Large intestine (tissue), 12 donors: ENCODE measurements around the gene CD40LG. TPM values are rescaled to one million over a fixed set of nuclear protein-coding genes. Genes with fewer than 3 reads are reported as not detected.

Source experiments
- DNase-seq, 2 donors: peaks; one replicate each; pipeline versions ENCODE4 v3.0.0 to v3.0.0-alpha.2; 2013
- H3K27ac ChIP-seq: one replicate; pipeline ENCODE4 v1.5.1; 2013; ENCODE audit warnings: low read length
- H3K27me3 ChIP-seq: 2 replicates; pipeline ENCODE4 v1.6.1; 2013; ENCODE audit warnings: low read length; ENCODE audit not compliant: control insufficient read depth, insufficient read depth
- H3K36me3 ChIP-seq: 2 replicates; pipeline ENCODE4 v1.6.1; 2013; ENCODE audit warnings: low read length; ENCODE audit not compliant: control insufficient read depth, insufficient read depth
- H3K4me1 ChIP-seq: one replicate; pipeline ENCODE4 v1.6.1; 2013; ENCODE audit warnings: low read length; ENCODE audit not compliant: control insufficient read depth, insufficient read depth
- H3K4me3 ChIP-seq: one replicate; pipeline ENCODE4 v1.5.1; 2013; ENCODE audit warnings: low read length
- H3K9me3 ChIP-seq: one replicate; pipeline ENCODE4 v1.6.1; 2013; ENCODE audit warnings: mild to moderate bottlenecking, low read depth, low read length, moderate library complexity; ENCODE audit not compliant: control insufficient read depth
- WGBS: methylation state at CpG from one replicate; pipeline ENCODE4 v1.1.5; 2013; ENCODE audit warnings: low lambda C conversion rate; ENCODE audit not compliant: insufficient coverage; 5-methylcytosine and 5-hydroxymethylcytosine counted together
- long read RNA-seq, 11 donors: transcript quantifications; one replicate each; lab custom pipeline, GENCODE V29; 2026
- polyA plus RNA-seq: library from polyadenylated mRNA; unstranded; fragments of 120-200 nt; gene quantifications from one replicate; pipeline ENCODE4 v1.2.1, GENCODE V29; 2013

CD40LG gene
- 0.81 TPM for polyA plus RNA-seq
- long read RNA-seq, donor 1 = 0 reads
- long read RNA-seq, donor 2 = 0 reads
- long read RNA-seq, donor 3, partial matches to known transcripts = 0 of 1 reads
- long read RNA-seq, donor 3, other reads (novel, unspliced or antisense) = 0 of 1 reads
- long read RNA-seq, donor 4 = 0 reads
- long read RNA-seq, donor 5 = 0 reads
- long read RNA-seq, donor 6, partial matches to known transcripts = 0 of 1 reads
- long read RNA-seq, donor 6, other reads (novel, unspliced or antisense) = 0 of 1 reads
- long read RNA-seq, donor 7 = 0 reads
- long read RNA-seq, donor 8, partial matches to known transcripts = 0 of 1 reads
- long read RNA-seq, donor 8, other reads (novel, unspliced or antisense) = 0 of 1 reads
- long read RNA-seq, donor 9 = 0 reads
- long read RNA-seq, donor 10, partial matches to known transcripts = 0 of 1 reads
- long read RNA-seq, donor 10, other reads (novel, unspliced or antisense) = 0 of 1 reads
- long read RNA-seq, donor 11, partial matches to known transcripts = 0 of 1 reads
- long read RNA-seq, donor 11, other reads (novel, unspliced or antisense) = 0 of 1 reads

GRCh38 chrX:136647677-136648360, at the start of gene CD40LG:
TSS of gene CD40LG (plus strand) at chrX:136648158. CDS start at chrX:136648249, 91 bp downstream.
- H3K36me3 ChIP-seq = no peaks in the 10 kb centered on the region
- H3K4me1 ChIP-seq = no peaks in the 10 kb centered on the region
- no peak within 1 kb of the TSS for H3K4me3 ChIP-seq
- no CpG with 5 or more reads among the region's 10 CpGs for WGBS
- H3K27me3 ChIP-seq = no peaks in the 10 kb centered on the region
- no peaks in the 10 kb centered on the region for H3K9me3 ChIP-seq
- no peak within 1 kb of the TSS for H3K27ac ChIP-seq
- DNase-seq = no peak

GRCh38 chrX:136598631-136599030, 49.3 kb upstream of the CD40LG start:
- no CpG with 5 or more reads among the region's 8 CpGs for WGBS
- no peaks in the 10 kb centered on the region for H3K4me1 ChIP-seq
- no peaks in the 10 kb centered on the region for H3K9me3 ChIP-seq
- H3K27ac ChIP-seq = no peak overlapping the region
- no peaks in the 10 kb centered on the region for H3K36me3 ChIP-seq
- no peak for DNase-seq
- H3K4me3 ChIP-seq = no peak overlapping the region
- no peaks in the 10 kb centered on the region for H3K27me3 ChIP-seq

- H3K27me3 ChIP-seq = no peaks in the 10 kb centered on the region
- no peak for DNase-seq
- no CpG with 5 or more reads among the region's 1 CpG for WGBS
- no peaks in the 10 kb centered on the region for H3K9me3 ChIP-seq
- no peak overlapping the region for H3K4me3 ChIP-seq
- no peaks in the 10 kb centered on the region for H3K36me3 ChIP-seq
- no peak overlapping the region for H3K27ac ChIP-seq
- H3K4me1 ChIP-seq = no peaks in the 10 kb centered on the region
Observed at GRCh38 chrX:136600059-136600458, 47.9 kb upstream of the CD40LG start.

DNA sequence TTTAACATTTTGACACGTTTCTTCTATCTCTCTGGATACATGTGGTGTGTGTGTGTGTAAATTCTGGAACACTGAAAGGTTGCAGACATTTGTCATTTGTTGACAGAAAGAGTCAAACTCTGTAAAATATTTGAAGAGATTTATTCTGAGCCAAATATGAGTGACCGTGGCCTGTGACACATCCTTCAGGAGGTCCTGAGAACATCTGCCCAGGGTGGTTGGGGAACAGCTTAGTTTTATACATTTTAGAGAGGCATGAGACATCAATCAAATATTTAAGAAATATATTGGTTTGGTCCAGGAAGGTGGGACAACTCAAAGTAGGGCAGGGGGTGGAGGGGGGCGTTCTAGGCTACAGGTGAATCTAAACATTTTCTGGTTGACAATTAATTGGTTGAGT, 40.7 kb upstream of the CD40LG start:
- Histone ChIP-seq H3K36me3 (no peaks in the 10 kb centered on the region), H3K27ac (no peak overlapping the region), H3K4me3 (no peak overlapping the region), H3K9me3 (no peaks in the 10 kb centered on the region), H3K27me3 (no peaks in the 10 kb centered on the region), H3K4me1 (no peaks in the 10 kb centered on the region)
- DNase-seq = no peak
- 67% methylated on average over 1 of the region's 3 CpGs for WGBS

DNA sequence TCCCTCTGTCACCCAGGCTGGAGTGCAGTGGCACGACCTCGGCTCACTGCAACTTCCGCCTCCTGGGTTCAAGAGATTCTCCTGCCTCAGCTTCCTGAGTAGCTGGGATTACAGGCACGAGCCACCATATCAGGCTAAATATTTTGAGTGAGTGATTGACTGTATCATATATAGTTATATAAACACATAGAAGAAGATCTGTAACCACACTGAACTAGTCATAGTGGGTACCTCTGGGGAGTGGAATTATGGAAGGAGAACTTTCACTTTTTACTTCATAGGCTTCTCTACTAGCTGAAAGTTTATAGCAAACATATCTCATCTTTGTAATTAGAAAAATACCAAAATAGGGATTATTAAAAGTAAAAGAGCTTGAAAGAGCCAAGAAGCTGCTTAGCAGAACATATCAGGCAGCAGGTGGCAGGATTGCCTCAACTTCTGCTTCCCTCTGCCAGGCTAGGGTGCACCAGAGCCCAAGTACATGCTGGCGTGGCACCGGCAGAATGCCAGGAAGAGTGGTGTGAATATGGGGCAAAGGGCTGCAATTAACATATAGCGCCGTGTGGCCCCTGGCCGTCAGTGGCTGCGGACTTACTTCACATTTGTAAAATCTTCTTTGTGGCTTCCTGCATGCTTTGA, 39.5 kb upstream of the CD40LG start:
- H3K27ac ChIP-seq = no peak overlapping the region
- WGBS = no CpG with 5 or more reads among the region's 10 CpGs
- no peak overlapping the region for H3K4me3 ChIP-seq
- no peak for DNase-seq
- H3K36me3 ChIP-seq = no peaks in the 10 kb centered on the region
- no peaks in the 10 kb centered on the region for H3K27me3 ChIP-seq
- H3K9me3 ChIP-seq = no peaks in the 10 kb centered on the region
- no peaks in the 10 kb centered on the region for H3K4me1 ChIP-seq

DNA sequence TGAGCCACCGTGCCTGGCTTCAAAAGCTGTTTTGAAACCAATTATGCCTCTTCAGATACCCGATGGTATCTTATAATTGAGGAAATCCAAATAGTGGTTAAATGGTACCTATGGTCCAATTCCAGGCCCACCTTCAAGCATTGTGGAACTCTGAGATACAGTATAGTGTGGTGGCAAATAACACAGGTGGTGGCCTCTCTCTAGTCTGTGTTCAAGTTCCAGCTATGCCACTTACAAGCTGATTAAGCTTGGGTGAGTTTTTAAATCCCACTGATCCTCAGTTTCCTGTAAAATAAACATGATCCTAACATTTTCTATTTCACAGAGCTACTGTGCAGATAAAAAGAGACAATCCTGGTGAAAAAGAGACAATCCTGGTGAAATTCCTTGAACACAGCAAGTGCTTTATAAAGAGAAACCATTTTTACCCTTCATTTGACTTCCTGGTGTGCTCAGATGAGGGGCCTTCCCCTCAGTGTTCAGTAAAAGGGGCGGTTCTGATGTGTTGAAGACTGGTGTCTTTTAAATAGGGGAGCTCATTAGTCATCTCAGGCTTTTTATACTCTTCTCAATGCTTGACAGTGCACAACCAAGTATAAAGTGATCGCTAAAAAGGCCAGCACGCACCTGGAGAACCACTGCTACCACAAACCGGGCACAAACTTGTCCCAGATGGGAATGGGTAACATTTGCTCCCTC, 30.8 kb upstream of the CD40LG start:
- no peaks in the 10 kb centered on the region for H3K36me3 ChIP-seq
- no peaks in the 10 kb centered on the region for H3K27me3 ChIP-seq
- no CpG with 5 or more reads among the region's 6 CpGs for WGBS
- H3K4me1 ChIP-seq = no peaks in the 10 kb centered on the region
- H3K4me3 ChIP-seq = no peak overlapping the region
- no peak for DNase-seq
- H3K9me3 ChIP-seq = no peaks in the 10 kb centered on the region
- H3K27ac ChIP-seq = no peak overlapping the region

DNA sequence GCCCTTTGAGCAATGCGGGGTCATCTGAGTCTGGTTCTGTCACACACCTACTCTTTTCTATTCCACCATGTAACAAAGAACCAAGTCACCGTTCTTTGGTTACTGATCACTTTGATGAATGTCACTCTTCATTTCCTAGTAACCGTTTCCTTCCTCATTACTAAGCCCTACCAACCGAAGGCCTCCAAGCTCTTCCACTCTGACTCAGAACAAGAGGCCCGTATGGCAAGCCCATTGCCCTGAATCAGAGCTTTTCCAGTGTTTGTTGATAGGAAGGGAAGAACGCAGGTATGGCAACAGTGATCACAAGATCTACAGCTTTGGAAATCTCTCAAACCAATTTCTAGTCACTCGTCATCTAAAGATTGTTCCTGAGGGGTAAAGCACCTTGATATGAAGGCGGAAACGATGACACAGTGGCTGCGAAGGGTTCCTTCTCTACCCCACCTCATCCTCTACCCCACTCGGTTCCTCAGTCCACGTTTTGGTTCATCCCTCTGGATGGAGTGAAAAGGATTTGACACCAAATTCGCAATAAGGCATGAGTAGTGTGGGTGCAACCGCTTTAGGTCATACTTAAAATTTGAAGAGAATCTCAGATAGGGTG, 28.0 kb upstream of the CD40LG start:
- Histone ChIP-seq H3K27ac (no peak overlapping the region), H3K4me1 (no peaks in the 10 kb centered on the region), H3K36me3 (no peaks in the 10 kb centered on the region), H3K27me3 (no peaks in the 10 kb centered on the region), H3K4me3 (no peak overlapping the region), H3K9me3 (no peaks in the 10 kb centered on the region)
- no peak for DNase-seq
- WGBS = no CpG with 5 or more reads among the region's 14 CpGs

GRCh38 chrX:136620780-136621179, 27.2 kb upstream of the CD40LG start:
- DNase-seq = no peak
- Histone ChIP-seq H3K27ac (no peak overlapping the region), H3K9me3 (no peaks in the 10 kb centered on the region), H3K4me3 (no peak overlapping the region), H3K27me3 (no peaks in the 10 kb centered on the region), H3K4me1 (no peaks in the 10 kb centered on the region), H3K36me3 (no peaks in the 10 kb centered on the region)

DNA sequence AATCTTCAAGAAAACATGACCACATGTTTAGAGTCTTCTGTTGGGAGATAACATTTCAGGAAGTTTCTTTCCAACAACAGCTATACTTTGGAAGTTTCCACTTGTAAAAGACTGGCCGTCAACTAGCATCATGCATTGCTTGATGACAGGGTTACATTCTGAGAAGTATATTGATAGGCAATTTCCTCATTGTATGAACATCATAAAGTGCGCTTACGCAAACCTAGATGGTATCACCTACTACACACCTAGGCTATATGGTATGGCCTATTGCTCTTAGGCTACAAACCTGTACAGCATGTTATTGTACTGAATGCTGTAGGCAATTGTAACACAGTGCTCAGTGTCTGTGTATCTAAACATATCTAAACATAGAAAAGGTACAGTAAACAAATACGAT, 25.4 kb upstream of the CD40LG start:
- Histone ChIP-seq H3K9me3 (no peaks in the 10 kb centered on the region), H3K27ac (no peak overlapping the region), H3K36me3 (no peaks in the 10 kb centered on the region), H3K27me3 (no peaks in the 10 kb centered on the region), H3K4me1 (no peaks in the 10 kb centered on the region), H3K4me3 (no peak overlapping the region)
- whole genome bisulfite sequencing = no CpG with 5 or more reads among the region's 4 CpGs
- DNase-seq = no peak

DNA sequence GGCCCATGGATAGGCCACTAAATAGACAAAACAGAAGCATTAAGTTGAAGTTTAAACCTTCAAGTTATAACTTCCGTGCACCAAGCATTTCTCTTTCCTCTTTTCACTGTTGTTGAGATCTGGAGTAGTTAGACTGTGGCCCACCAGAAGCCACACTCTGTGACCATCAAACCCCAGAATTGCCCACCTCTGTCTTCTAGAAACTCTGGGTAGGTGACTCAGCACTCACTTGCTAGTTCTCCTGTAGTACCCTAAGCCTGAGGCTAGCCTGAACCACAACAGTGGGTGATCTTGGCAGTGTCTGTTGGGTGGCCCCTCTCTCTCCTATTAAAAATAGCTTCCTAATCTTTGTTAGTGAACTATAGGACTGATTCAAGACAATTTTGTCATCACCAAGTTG, 24.6 kb upstream of the CD40LG start:
- no peaks in the 10 kb centered on the region for H3K9me3 ChIP-seq
- WGBS = no CpG with 5 or more reads among the region's 1 CpG
- no peak for DNase-seq

More for the DNA sequence above, 24.6 kb upstream of the CD40LG start:
- Histone ChIP-seq H3K36me3 (no peaks in the 10 kb centered on the region), H3K27ac (no peak overlapping the region), H3K4me1 (no peaks in the 10 kb centered on the region), H3K4me3 (no peak overlapping the region), H3K27me3 (no peaks in the 10 kb centered on the region)
